Measurements from ENCODE around the gene TNS1. TPM values are rescaled to one million over a fixed set of nuclear protein-coding genes. Genes with fewer than 3 reads are reported as not detected.

TNS1 gene
- total RNA-seq, 1 experiment from 2014 or later = 3.4 TPM

DNA sequence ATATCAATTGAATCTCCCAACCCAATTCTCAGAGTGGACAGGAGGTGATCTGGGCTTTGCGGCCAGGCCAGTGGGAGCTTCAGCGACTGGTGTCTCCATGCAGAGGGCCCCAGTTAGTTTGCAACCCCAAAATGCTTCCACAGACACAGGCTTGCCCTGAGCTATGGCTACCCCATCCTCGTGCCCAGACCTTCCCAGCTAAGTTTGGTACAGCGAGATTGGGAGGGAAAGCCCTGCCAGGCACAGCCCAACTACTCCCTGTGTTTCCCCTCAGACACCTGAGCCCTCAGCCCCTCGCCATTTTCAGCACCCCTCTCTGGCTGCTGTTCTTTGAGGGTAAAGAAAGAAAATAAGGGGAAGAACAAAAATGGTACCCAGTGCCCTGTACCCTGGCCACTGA, 142.9 kb downstream of the TNS1 start:
- H3K23me2 ChIP-seq (ENCODE audit: insufficient read length, low read depth, low read length, poor library complexity, severe bottlenecking) = no peaks in the 10 kb centered on the region
- H3K27me3 ChIP-seq (ENCODE audit: insufficient read depth, low read length) = no peaks in the 10 kb centered on the region
- H3K4ac ChIP-seq (ENCODE audit: low read depth, low read length) = no peak overlapping the region
- Mint-ChIP-seq H3K27me3 (ENCODE audit: low read depth) (peaks cover 16% of the 10 kb centered on the region), H3K27ac (no peak overlapping the region), H3K36me3 (ENCODE audit: insufficient read depth in 1 of 3, low read depth in 3 of 3) (no peaks in the 10 kb centered on the region), H3K9me3 (no peaks in the 10 kb centered on the region; a peak in 1 of 5 replicates), H3K4me1 (peaks cover 42 to 60% of the 10 kb centered on the region in 2 experiments), H3K4me3 (no peak overlapping the region)
- no peak overlapping the region; the same call in 1 of the 2 replicates for H3K14ac ChIP-seq (ENCODE audit: insufficient read depth, low read length)
- H3K27ac ChIP-seq (ENCODE audit: insufficient read length, low read depth, low read length) = no peak overlapping the region
- no peaks in the 10 kb centered on the region for H3K9me3 ChIP-seq (ENCODE audit: control insufficient read depth, low read depth, low read length)
- no peak overlapping the region for H2BK15ac ChIP-seq (ENCODE audit: low read depth, low read length)
- no peak overlapping the region for H3K9ac ChIP-seq (ENCODE audit: extremely low read depth, insufficient read length, low read length)
- H2BK20ac ChIP-seq (ENCODE audit: low read depth, low read length, poor library complexity, severe bottlenecking) = no peak overlapping the region
- H2AK5ac ChIP-seq (ENCODE audit: insufficient read length, low read length) = no peak overlapping the region
- no peak overlapping the region for H3K18ac ChIP-seq (ENCODE audit: insufficient read length, low read depth, low read length)
- H4K20me1 ChIP-seq (ENCODE audit: control insufficient read depth, insufficient read depth, insufficient read length) = no peaks in the 10 kb centered on the region
- no peaks in the 10 kb centered on the region for H3K79me1 ChIP-seq (ENCODE audit: insufficient read depth, low read depth, low read length, poor library complexity, severe bottlenecking)
- no peak overlapping the region for H4K8ac ChIP-seq (replicated peaks; ENCODE audit: insufficient read length, low read depth, low read length)
- H2BK12ac ChIP-seq (ENCODE audit: insufficient read length, low read depth, low read length) = no peak overlapping the region
- H2BK5ac ChIP-seq (ENCODE audit: insufficient read length, low read length) = no peak overlapping the region
- DNase-seq = no peak
- no peak for TF ChIP-seq CTCF (conservative IDR thresholded peaks at IDR 0.05)
- H3K4me1 ChIP-seq (ENCODE audit: insufficient read depth, low read length) = no peaks in the 10 kb centered on the region; the same call in 1 of the 2 replicates
- no peak overlapping the region for H3T11ph ChIP-seq (ENCODE audit: low read length)
- H2AFZ ChIP-seq (ENCODE audit: low read length) = no peak overlapping the region
- H2BK120ac ChIP-seq (ENCODE audit: low read depth, low read length, poor library complexity, severe bottlenecking) = no peak overlapping the region
- H4K91ac ChIP-seq (ENCODE audit: insufficient read length, low read depth, low read length) = no peak overlapping the region
- H4K5ac ChIP-seq (ENCODE audit: insufficient read length, low read depth, low read length) = no peak overlapping the region
- H3K79me2 ChIP-seq (ENCODE audit: insufficient read depth, low read length) = no peaks in the 10 kb centered on the region
- no peak overlapping the region for H3K4me2 ChIP-seq (ENCODE audit: insufficient read depth, insufficient read length, low read length)
- no peak overlapping the region for H3K23ac ChIP-seq (ENCODE audit: insufficient read length, low read depth, low read length)
- no CpG with 5 or more reads among the region's 5 CpGs for WGBS (ENCODE audit: extremely low coverage, insufficient read length, low lambda C conversion rate)
- H3K56ac ChIP-seq (ENCODE audit: insufficient read length, low read depth, low read length) = no peak overlapping the region
